ENCODE data around the gene PHF1. TPM values are rescaled to one million over a fixed set of nuclear protein-coding genes. Genes with fewer than 3 reads are reported as not detected.

Gene PHF1
- polyA plus RNA-seq, 1 donor from 2014 or later, result 102 TPM

GRCh38 chr6:33437666-33438065 is 26.9 kb downstream of the PHF1 start:
- no peaks in the 10 kb centered on the region for H3K9me3 ChIP-seq (ENCODE audit: low read length)
- no peak overlapping the region for H2AFZ ChIP-seq (ENCODE audit: low read depth, low read length)
- H3K9me2 ChIP-seq (ENCODE audit: insufficient read depth, low read length), result no peaks in the 10 kb centered on the region

GRCh38 chr6:33438978-33439594 is 28.3 kb downstream of the PHF1 start:
- H3K4me2 ChIP-seq (ENCODE audit: low read length), result no peak overlapping the region
- no peaks in the 10 kb centered on the region for H3K36me3 ChIP-seq (ENCODE audit: insufficient read depth, low read length)
- no peak overlapping the region for H3K27ac ChIP-seq (ENCODE audit: low read length)
- no peak overlapping the region for H2AFZ ChIP-seq (ENCODE audit: low read depth, low read length)
- no peaks in the 10 kb centered on the region for H3K9me3 ChIP-seq (ENCODE audit: low read length)
- no peaks in the 10 kb centered on the region for H4K20me1 ChIP-seq (ENCODE audit: insufficient read depth)
- H3K4me3 ChIP-seq (ENCODE audit: low read length), result no peak overlapping the region
- no peaks in the 10 kb centered on the region for H3K9me2 ChIP-seq (ENCODE audit: insufficient read depth, low read length)
- no peaks in the 10 kb centered on the region for H3K79me2 ChIP-seq (replicated peaks; ENCODE audit: insufficient read depth, low read length)
- H3K9ac ChIP-seq (ENCODE audit: low read length), result no peak overlapping the region
- no peaks in the 10 kb centered on the region for H3F3A ChIP-seq (ENCODE audit: insufficient read depth, low read length, poor library complexity, severe bottlenecking)
- TF ChIP-seq, protein P1, sequence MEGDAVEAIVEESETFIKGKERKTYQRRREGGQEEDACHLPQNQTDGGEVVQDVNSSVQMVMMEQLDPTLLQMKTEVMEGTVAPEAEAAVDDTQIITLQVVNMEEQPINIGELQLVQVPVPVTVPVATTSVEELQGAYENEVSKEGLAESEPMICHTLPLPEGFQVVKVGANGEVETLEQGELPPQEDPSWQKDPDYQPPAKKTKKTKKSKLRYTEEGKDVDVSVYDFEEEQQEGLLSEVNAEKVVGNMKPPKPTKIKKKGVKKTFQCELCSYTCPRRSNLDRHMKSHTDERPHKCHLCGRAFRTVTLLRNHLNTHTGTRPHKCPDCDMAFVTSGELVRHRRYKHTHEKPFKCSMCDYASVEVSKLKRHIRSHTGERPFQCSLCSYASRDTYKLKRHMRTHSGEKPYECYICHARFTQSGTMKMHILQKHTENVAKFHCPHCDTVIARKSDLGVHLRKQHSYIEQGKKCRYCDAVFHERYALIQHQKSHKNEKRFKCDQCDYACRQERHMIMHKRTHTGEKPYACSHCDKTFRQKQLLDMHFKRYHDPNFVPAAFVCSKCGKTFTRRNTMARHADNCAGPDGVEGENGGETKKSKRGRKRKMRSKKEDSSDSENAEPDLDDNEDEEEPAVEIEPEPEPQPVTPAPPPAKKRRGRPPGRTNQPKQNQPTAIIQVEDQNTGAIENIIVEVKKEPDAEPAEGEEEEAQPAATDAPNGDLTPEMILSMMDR (IDR thresholded peaks at IDR 0.05; ENCODE audit: poor library complexity, severe bottlenecking), result no peak
- no peaks in the 10 kb centered on the region for H3K27me3 ChIP-seq (ENCODE audit: insufficient read depth, low read depth, low read length)

More at GRCh38 chr6:33437666-33438065, 26.9 kb downstream of the PHF1 start:
- Histone ChIP-seq H3K4me2 (ENCODE audit: low read length) (no peak overlapping the region), H3K4me3 (ENCODE audit: low read length) (no peak overlapping the region), H3K27me3 (ENCODE audit: insufficient read depth, low read depth, low read length) (no peaks in the 10 kb centered on the region), H3K9ac (ENCODE audit: low read length) (no peak overlapping the region), H4K20me1 (ENCODE audit: insufficient read depth) (no peaks in the 10 kb centered on the region), H3K36me3 (ENCODE audit: insufficient read depth, low read length) (no peaks in the 10 kb centered on the region), H3K79me2 (replicated peaks; ENCODE audit: insufficient read depth, low read length) (peaks cover 2% of the 10 kb centered on the region), H3F3A (ENCODE audit: insufficient read depth, low read length, poor library complexity, severe bottlenecking) (no peaks in the 10 kb centered on the region), H3K27ac (ENCODE audit: low read length) (no peak overlapping the region)
- TF ChIP-seq EZH2 (IDR thresholded peaks at IDR 0.05; ENCODE audit: borderline replicate concordance, insufficient read depth, low read length, poor library complexity, severe bottlenecking), result no peak
- no peak for TF ChIP-seq MXI1 (conservative IDR thresholded peaks at IDR 0.05; ENCODE audit: poor library complexity, severe bottlenecking)
- TF ChIP-seq, protein P2, sequence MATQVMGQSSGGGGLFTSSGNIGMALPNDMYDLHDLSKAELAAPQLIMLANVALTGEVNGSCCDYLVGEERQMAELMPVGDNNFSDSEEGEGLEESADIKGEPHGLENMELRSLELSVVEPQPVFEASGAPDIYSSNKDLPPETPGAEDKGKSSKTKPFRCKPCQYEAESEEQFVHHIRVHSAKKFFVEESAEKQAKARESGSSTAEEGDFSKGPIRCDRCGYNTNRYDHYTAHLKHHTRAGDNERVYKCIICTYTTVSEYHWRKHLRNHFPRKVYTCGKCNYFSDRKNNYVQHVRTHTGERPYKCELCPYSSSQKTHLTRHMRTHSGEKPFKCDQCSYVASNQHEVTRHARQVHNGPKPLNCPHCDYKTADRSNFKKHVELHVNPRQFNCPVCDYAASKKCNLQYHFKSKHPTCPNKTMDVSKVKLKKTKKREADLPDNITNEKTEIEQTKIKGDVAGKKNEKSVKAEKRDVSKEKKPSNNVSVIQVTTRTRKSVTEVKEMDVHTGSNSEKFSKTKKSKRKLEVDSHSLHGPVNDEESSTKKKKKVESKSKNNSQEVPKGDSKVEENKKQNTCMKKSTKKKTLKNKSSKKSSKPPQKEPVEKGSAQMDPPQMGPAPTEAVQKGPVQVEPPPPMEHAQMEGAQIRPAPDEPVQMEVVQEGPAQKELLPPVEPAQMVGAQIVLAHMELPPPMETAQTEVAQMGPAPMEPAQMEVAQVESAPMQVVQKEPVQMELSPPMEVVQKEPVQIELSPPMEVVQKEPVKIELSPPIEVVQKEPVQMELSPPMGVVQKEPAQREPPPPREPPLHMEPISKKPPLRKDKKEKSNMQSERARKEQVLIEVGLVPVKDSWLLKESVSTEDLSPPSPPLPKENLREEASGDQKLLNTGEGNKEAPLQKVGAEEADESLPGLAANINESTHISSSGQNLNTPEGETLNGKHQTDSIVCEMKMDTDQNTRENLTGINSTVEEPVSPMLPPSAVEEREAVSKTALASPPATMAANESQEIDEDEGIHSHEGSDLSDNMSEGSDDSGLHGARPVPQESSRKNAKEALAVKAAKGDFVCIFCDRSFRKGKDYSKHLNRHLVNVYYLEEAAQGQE (IDR thresholded peaks at IDR 0.05; ENCODE audit: borderline replicate concordance), result no peak
- TF ChIP-seq POLR2AphosphoS5 (IDR thresholded peaks at IDR 0.05), result no peak
- TF ChIP-seq RAD21 (conservative IDR thresholded peaks at IDR 0.05), result no peak
- no peak for TF ChIP-seq TAF1 (IDR thresholded peaks at IDR 0.05; ENCODE audit: low read depth)
- TF ChIP-seq SMC3 (conservative IDR thresholded peaks at IDR 0.05; ENCODE audit: poor library complexity), result no peak
- TF ChIP-seq, protein P1 (IDR thresholded peaks at IDR 0.05; ENCODE audit: poor library complexity, severe bottlenecking), result no peak
- TF ChIP-seq EP300 (conservative IDR thresholded peaks at IDR 0.05; ENCODE audit: poor library complexity, severe bottlenecking), result no peak
